ENCODE data around the gene ANAPC5. TPM values are rescaled to one million over a fixed set of nuclear protein-coding genes. Genes with fewer than 3 reads are reported as not detected.
"Not testable (repeated sequence)": the region's sequence is repeated elsewhere in the genome, so short reads cannot be mapped to it uniquely, and the experiment has no call there.

Gene ANAPC5
- total RNA-seq, 1 donor from 2014 or later: 115 TPM

GRCh38 chr12:121282072-121282742, 70.0 kb downstream of the ANAPC5 start:
- no peak overlapping the region for H3K4me3 ChIP-seq (ENCODE audit: low read depth, low read length)
- peaks cover 7% of the 10 kb centered on the region for H3K36me3 ChIP-seq (ENCODE audit: control insufficient read depth, insufficient read depth, low read length)
- no peak for FAIRE-seq
- no peak for DNase-seq (ENCODE audit: low read depth)
- TF ChIP-seq CTCF (IDR thresholded peaks at IDR 0.05; ENCODE audit: insufficient read depth, low read length, severe bottlenecking): no peak
- no peaks in the 10 kb centered on the region for H3K27me3 ChIP-seq (ENCODE audit: control insufficient read depth, insufficient read depth, low read length)

GRCh38 chr12:121281116-121281515, 71.1 kb downstream of the ANAPC5 start:
- not testable (repeated sequence) for DNase-seq (ENCODE audit: low read depth); FAIRE-seq; H3K27me3 ChIP-seq (ENCODE audit: control insufficient read depth, insufficient read depth, low read length); H3K36me3 ChIP-seq (ENCODE audit: control insufficient read depth, insufficient read depth, low read length); H3K4me3 ChIP-seq (ENCODE audit: low read depth, low read length)

GRCh38 chr12:121280531-121280930, 71.7 kb downstream of the ANAPC5 start:
- H3K4me3 ChIP-seq (ENCODE audit: low read depth, low read length); H3K36me3 ChIP-seq (ENCODE audit: control insufficient read depth, insufficient read depth, low read length); H3K27me3 ChIP-seq (ENCODE audit: control insufficient read depth, insufficient read depth, low read length); FAIRE-seq; DNase-seq (ENCODE audit: low read depth): not testable (repeated sequence)

- FAIRE-seq (no peak), DNase-seq (ENCODE audit: low read depth) (no peak)
- TF ChIP-seq CTCF (IDR thresholded peaks at IDR 0.05; ENCODE audit: insufficient read depth, low read length, severe bottlenecking): no peak
- Histone ChIP-seq H3K4me3 (ENCODE audit: low read depth, low read length) (no peak overlapping the region), H3K36me3 (ENCODE audit: control insufficient read depth, insufficient read depth, low read length) (peaks cover 8% of the 10 kb centered on the region), H3K27me3 (ENCODE audit: control insufficient read depth, insufficient read depth, low read length) (no peaks in the 10 kb centered on the region)
Observed at GRCh38 chr12:121279507-121279915, 72.7 kb downstream of the ANAPC5 start.

GRCh38 chr12:121279071-121279375, 73.2 kb downstream of the ANAPC5 start:
- DNase-seq (ENCODE audit: low read depth) (no peak), FAIRE-seq (no peak)
- Histone ChIP-seq H3K4me3 (ENCODE audit: low read depth, low read length) (no peak overlapping the region), H3K36me3 (ENCODE audit: control insufficient read depth, insufficient read depth, low read length) (peaks cover 12% of the 10 kb centered on the region), H3K27me3 (ENCODE audit: control insufficient read depth, insufficient read depth, low read length) (no peaks in the 10 kb centered on the region)
- TF ChIP-seq CTCF (IDR thresholded peaks at IDR 0.05; ENCODE audit: insufficient read depth, low read length, severe bottlenecking): no peak

GRCh38 chr12:121278169-121279070, 73.8 kb downstream of the ANAPC5 start:
- Histone ChIP-seq H3K27me3 (ENCODE audit: control insufficient read depth, insufficient read depth, low read length) (no peaks in the 10 kb centered on the region), H3K36me3 (ENCODE audit: control insufficient read depth, insufficient read depth, low read length) (peaks cover 8% of the 10 kb centered on the region), H3K4me3 (ENCODE audit: low read depth, low read length) (no peak overlapping the region)
- FAIRE-seq (no peak), DNase-seq (ENCODE audit: low read depth) (no peak)
- no peak for TF ChIP-seq CTCF (IDR thresholded peaks at IDR 0.05; ENCODE audit: insufficient read depth, low read length, severe bottlenecking)
